HG02885 (cell line): ENCODE results near the gene EFCAB6.

Experiments
- ATAC-seq: cut with Tn5 transposase; IDR thresholded peaks from one replicate; pipeline ENCODE4 v1.9.1; 2021; ENCODE audit warnings: mild to moderate bottlenecking; ENCODE audit not compliant: unreplicated experiment, poor library complexity

EFCAB6 gene

GRCh38 chr22:43819931-43820640 lies 8.0 kb upstream of the EFCAB6 start:
- ATAC-seq, result no peak

- no peak for ATAC-seq
Observed at GRCh38 chr22:43819421-43819921, 7.4 kb upstream of the EFCAB6 start.

GRCh38 chr22:43818981-43819380 lies 6.9 kb upstream of the EFCAB6 start:
- no peak for ATAC-seq

- ATAC-seq, result no peak
Observed at GRCh38 chr22:43817402-43817801, 5.3 kb upstream of the EFCAB6 start.

GRCh38 chr22:43814264-43814663 lies 2.2 kb upstream of the EFCAB6 start:
- no peak for ATAC-seq

- no peak for ATAC-seq
Observed at GRCh38 chr22:43812890-43813289, 785 bp upstream of the EFCAB6 start.

- no peak for ATAC-seq
Observed at GRCh38 chr22:43811777-43812148, 342 bp downstream of the EFCAB6 start.

GRCh38 chr22:43802897-43803495 lies 9.1 kb downstream of the EFCAB6 start:
- ATAC-seq, result no peak

GRCh38 chr22:43800970-43801369 lies 11.1 kb downstream of the EFCAB6 start:
- no peak for ATAC-seq

GRCh38 chr22:43798492-43798891 lies 13.6 kb downstream of the EFCAB6 start:
- ATAC-seq, result peak; percentile 61

GRCh38 chr22:43796567-43796966 lies 15.5 kb downstream of the EFCAB6 start:
- ATAC-seq, result no peak

- ATAC-seq, result no peak
Observed at GRCh38 chr22:43795320-43795719, 16.8 kb downstream of the EFCAB6 start.

GRCh38 chr22:43792905-43793304 lies 19.2 kb downstream of the EFCAB6 start:
- no peak for ATAC-seq

GRCh38 chr22:43789452-43789851 lies 22.7 kb downstream of the EFCAB6 start:
- no peak for ATAC-seq

GRCh38 chr22:43783777-43784176 lies 28.3 kb downstream of the EFCAB6 start:
- ATAC-seq, result no peak

GRCh38 chr22:43782448-43782847 lies 29.7 kb downstream of the EFCAB6 start:
- no peak for ATAC-seq

GRCh38 chr22:43777286-43777685 lies 34.8 kb downstream of the EFCAB6 start:
- ATAC-seq, result no peak

GRCh38 chr22:43776081-43776670 lies 35.9 kb downstream of the EFCAB6 start:
- ATAC-seq, result no peak

- no peak for ATAC-seq
Observed at GRCh38 chr22:43774318-43774915, 37.7 kb downstream of the EFCAB6 start.

GRCh38 chr22:43772831-43773230 lies 39.3 kb downstream of the EFCAB6 start:
- no peak for ATAC-seq

- no peak for ATAC-seq
Observed at GRCh38 chr22:43755452-43755851, 56.7 kb downstream of the EFCAB6 start.
